Keratinocyte (primary cell): Measurements from ENCODE around the gene TMEM132E. TPM values are rescaled to one million over a fixed set of nuclear protein-coding genes. Genes with fewer than 3 reads are reported as not detected.

Experiments used
- DNase-seq: peaks from one replicate; pipeline ENCODE4 v3.0.0-alpha.2; 2011; ENCODE audit warnings: low read depth, missing footprints, low spot score
- FAIRE-seq: peaks from 2 replicates; lab custom pipeline; 2011; peaks lifted over from hg19 to GRCh38; lab: Jason Lieb, UNC
- H2AFZ ChIP-seq: 2 replicates; pipeline ENCODE4 v1.6.0; 2012; ENCODE audit warnings: low read length, control low read depth, inconsistent platforms; ENCODE audit not compliant: control insufficient read depth
- H3K27ac ChIP-seq: 2 replicates; pipeline ENCODE4 v1.5.1; 2011; ENCODE audit warnings: low read length; ENCODE audit not compliant: control insufficient read depth, insufficient read depth
- H3K27me3 ChIP-seq: 3 replicates; pipeline ENCODE4 v1.6.0; 2011; ENCODE audit warnings: low read length; ENCODE audit not compliant: control insufficient read depth, insufficient read depth; ENCODE audit errors: extremely low read depth
- H3K36me3 ChIP-seq, 2 experiments: 2 replicates in 1 of 2; 3 replicates in 1 of 2; pipeline ENCODE4 v1.5.1; 2011; ENCODE audit warnings: low read length in 2 of 2, mild to moderate bottlenecking in 1 of 2; ENCODE audit not compliant: control insufficient read depth in 2 of 2, insufficient read depth in 2 of 2; ENCODE audit errors: extremely low read depth in 1 of 2
- H3K4me1 ChIP-seq: 3 replicates; pipeline ENCODE4 v1.5.1; 2011; ENCODE audit warnings: low read length; ENCODE audit not compliant: control insufficient read depth, insufficient read depth; ENCODE audit errors: extremely low read depth
- H3K4me2 ChIP-seq: 3 replicates; pipeline ENCODE4 v1.6.0; 2011; ENCODE audit warnings: low read depth, low read length; ENCODE audit not compliant: control insufficient read depth, insufficient read depth; ENCODE audit errors: extremely low read depth
- H3K4me3 ChIP-seq, 3 experiments: fragments of 200-600 bp in 1 of 3; sonication (generic) in 1 of 3; 2 replicates in 2 of 3; 3 replicates in 1 of 3; pipeline ENCODE4 v1.5.1; 2011 to 2016; ENCODE audit warnings: low read length in 3 of 3, mild to moderate bottlenecking in 3 of 3, control low read depth in 2 of 3, inconsistent platforms in 1 of 3, low read depth in 1 of 3, mixed read lengths in 1 of 3, mixed run types in 1 of 3, moderate library complexity in 1 of 3; ENCODE audit not compliant: control insufficient read depth in 2 of 3, insufficient read depth in 2 of 3; ENCODE audit errors: extremely low read depth in 1 of 3
- H3K79me2 ChIP-seq: 2 replicates; pipeline ENCODE4 v1.6.0; 2012; ENCODE audit warnings: low read length; ENCODE audit not compliant: control insufficient read depth, insufficient read depth
- H3K9ac ChIP-seq: 3 replicates; pipeline ENCODE4 v1.6.0; 2011; ENCODE audit warnings: low read length; ENCODE audit not compliant: control insufficient read depth, insufficient read depth; ENCODE audit errors: extremely low read depth
- H3K9me1 ChIP-seq: 3 replicates; pipeline ENCODE4 v1.6.0; 2011; ENCODE audit warnings: low read length; ENCODE audit not compliant: control insufficient read depth, insufficient read depth; ENCODE audit errors: extremely low read depth
- H3K9me3 ChIP-seq: 2 replicates; pipeline ENCODE4 v1.5.1; 2012; ENCODE audit warnings: low read depth, low read length; ENCODE audit not compliant: control insufficient read depth
- H4K20me1 ChIP-seq: 3 replicates; pipeline ENCODE4 v1.6.0; 2011; ENCODE audit warnings: low read length; ENCODE audit not compliant: control insufficient read depth, insufficient read depth; ENCODE audit errors: extremely low read depth
- CTCF ChIP-seq, 3 experiments: IDR thresholded peaks in 1 of 3; conservative IDR thresholded peaks in 1 of 3; optimal IDR thresholded peaks in 1 of 3; 2 replicates in 2 of 3; 3 replicates in 1 of 3; pipeline versions ENCODE3 to v1.5.1; 2011; ENCODE audit warnings: low read length in 3 of 3, mild to moderate bottlenecking in 3 of 3, moderate library complexity in 2 of 3, control low read depth in 1 of 3, inconsistent platforms in 1 of 3; ENCODE audit not compliant: insufficient read depth in 2 of 3; ENCODE audit errors: extremely low read depth in 1 of 3
- EZH2 ChIP-seq: IDR thresholded peaks from one replicate; pipeline ENCODE4 v1.6.1; 2012; ENCODE audit warnings: inconsistent platforms, mild to moderate bottlenecking, low read length, moderate library complexity
- dilution Hi-C: fragments of 300-500 bp; cut with MboI; formaldehyde crosslinking; loops from one replicate; pipeline ENCODE4 v1.7.0; 2020; ENCODE audit warnings: low sequenced_read_pairs; ENCODE audit not compliant: extremely low pct_ligation_motif_present
- polyA plus RNA-seq, 5 experiments: library from polyadenylated mRNA; depleted of rRNA in 3 of 5; stranded (reverse) in 3 of 5; stranded (forward) in 1 of 5; unstranded in 1 of 5; fragments of >200 nt; gene quantifications; 1 replicate in 1 of 5; 2 replicates in 3 of 5; 3 replicates in 1 of 5; pipeline versions ENCODE4 v1.2.1 to v1.2.3, GENCODE V29; 2011 to 2012; ENCODE audit warnings: missing spikeins in 2 of 5, low read depth in 1 of 5, low replicate concordance in 1 of 5

Gene TMEM132E
- polyA plus RNA-seq, 1 donor (not counting 4 experiments of a cell fraction or from before 2014, with no cell fraction given), result not detected

GRCh38 chr17:34603974-34604373 is 24.6 kb downstream of the TMEM132E start:
- FAIRE-seq, result no peak
- dilution Hi-C loops, result no loop called here

GRCh38 chr17:34606763-34607162 is 27.4 kb downstream of the TMEM132E start:
- no peak for FAIRE-seq
- H2AFZ ChIP-seq, result no peak overlapping the region
- peaks cover 19% of the 10 kb centered on the region for H3K27me3 ChIP-seq

More at GRCh38 chr17:34603974-34604373, 24.6 kb downstream of the TMEM132E start:
- H3K9me1 ChIP-seq, result no peaks in the 10 kb centered on the region
- peaks cover 5% of the 10 kb centered on the region for H3K27me3 ChIP-seq
- no peaks in the 10 kb centered on the region for H3K79me2 ChIP-seq
- no peak overlapping the region for H3K9ac ChIP-seq
- H3K4me3 ChIP-seq, result no peak overlapping the region
- no peak for TF ChIP-seq CTCF (optimal IDR thresholded peaks at IDR 0.05 in 1 of 3, IDR thresholded peaks at IDR 0.05 in 1 of 3, conservative IDR thresholded peaks at IDR 0.05 in 1 of 3; ENCODE audit: extremely low read depth in 1 of 3, insufficient read depth in 2 of 3, low read length in 3 of 3)
- no peak for TF ChIP-seq EZH2
- H2AFZ ChIP-seq, result no peak overlapping the region
- no peaks in the 10 kb centered on the region for H3K4me1 ChIP-seq
- no peaks in the 10 kb centered on the region for H4K20me1 ChIP-seq
- no peak overlapping the region for H3K4me2 ChIP-seq
- no peak overlapping the region for H3K27ac ChIP-seq
- no peak for DNase-seq
- no peaks in the 10 kb centered on the region for H3K36me3 ChIP-seq
- H3K9me3 ChIP-seq, result no peaks in the 10 kb centered on the region

More at GRCh38 chr17:34606763-34607162, 27.4 kb downstream of the TMEM132E start:
- dilution Hi-C loops, result no loop called here
- Histone ChIP-seq H4K20me1 (no peaks in the 10 kb centered on the region), H3K4me3 (no peak overlapping the region), H3K4me1 (no peaks in the 10 kb centered on the region), H3K9me3 (no peaks in the 10 kb centered on the region), H3K9me1 (no peaks in the 10 kb centered on the region), H3K27ac (no peak overlapping the region), H3K9ac (no peak overlapping the region), H3K79me2 (no peaks in the 10 kb centered on the region), H3K4me2 (no peak overlapping the region), H3K36me3 (no peaks in the 10 kb centered on the region)
- DNase-seq, result no peak
- TF ChIP-seq CTCF (optimal IDR thresholded peaks at IDR 0.05 in 1 of 3, IDR thresholded peaks at IDR 0.05 in 1 of 3, conservative IDR thresholded peaks at IDR 0.05 in 1 of 3; ENCODE audit: extremely low read depth in 1 of 3, insufficient read depth in 2 of 3, low read length in 3 of 3) (no peak), EZH2 (no peak)
